ENCODE results near the gene PTPN20.

The PTPN20 gene

DNA sequence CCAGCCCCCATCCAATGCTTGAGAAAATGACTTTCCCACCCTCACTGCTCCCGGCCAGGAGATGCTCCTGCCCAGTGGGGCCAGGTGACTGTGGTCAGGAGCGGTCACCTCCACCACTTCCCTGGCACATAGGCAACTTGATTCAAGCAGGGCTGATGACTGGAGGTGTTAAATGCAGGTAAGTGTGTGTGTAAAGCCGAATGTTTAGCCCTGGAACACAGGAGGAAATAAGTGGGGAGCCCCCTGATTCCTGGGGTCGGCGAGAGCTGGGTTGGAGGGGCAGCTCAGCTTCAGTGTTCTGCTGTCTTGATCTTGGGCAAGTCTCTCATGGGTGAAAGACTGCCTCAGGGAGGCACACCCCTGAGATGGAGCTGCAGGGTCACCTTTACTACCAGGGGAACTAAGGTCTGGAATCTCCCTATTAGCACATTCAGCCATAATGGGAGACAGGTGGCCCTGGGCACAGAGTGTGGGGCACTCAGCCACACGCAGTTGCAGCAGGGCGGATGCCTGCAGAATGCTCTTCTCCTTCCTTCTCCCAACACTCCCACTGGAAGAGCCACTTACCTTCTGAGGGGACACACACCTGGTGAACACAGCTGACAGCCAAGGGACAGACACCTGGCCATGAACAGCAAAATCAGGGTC, 124.1 kb downstream of the PTPN20 start:
- no peak for DNase-seq

DNA sequence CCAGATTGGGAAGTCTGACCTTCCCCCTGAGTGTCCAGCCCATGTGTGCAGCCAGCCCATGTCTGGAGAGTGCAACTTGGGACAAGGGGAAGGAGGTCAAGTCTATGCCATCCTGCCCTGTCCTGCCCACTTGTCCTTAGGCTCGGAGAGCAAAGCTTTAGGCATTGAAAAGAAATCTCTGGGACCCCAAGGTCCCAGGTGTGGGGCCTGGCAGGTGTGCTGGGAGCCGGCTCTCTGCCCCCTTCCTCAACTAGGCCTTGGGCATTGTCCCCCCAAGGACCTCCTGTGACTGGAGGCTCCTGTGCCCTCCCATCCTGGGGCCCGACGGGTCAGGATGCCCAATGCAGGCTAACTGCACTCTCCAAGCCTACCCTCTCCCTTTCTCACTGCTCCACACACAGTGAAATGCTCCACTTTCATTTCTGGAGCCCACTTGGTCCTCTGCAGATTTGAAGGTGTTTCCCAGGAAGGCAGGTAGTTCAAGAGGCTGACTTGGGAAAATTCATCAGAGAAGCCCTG, 124.7 kb downstream of the PTPN20 start:
- no peak for DNase-seq

DNA sequence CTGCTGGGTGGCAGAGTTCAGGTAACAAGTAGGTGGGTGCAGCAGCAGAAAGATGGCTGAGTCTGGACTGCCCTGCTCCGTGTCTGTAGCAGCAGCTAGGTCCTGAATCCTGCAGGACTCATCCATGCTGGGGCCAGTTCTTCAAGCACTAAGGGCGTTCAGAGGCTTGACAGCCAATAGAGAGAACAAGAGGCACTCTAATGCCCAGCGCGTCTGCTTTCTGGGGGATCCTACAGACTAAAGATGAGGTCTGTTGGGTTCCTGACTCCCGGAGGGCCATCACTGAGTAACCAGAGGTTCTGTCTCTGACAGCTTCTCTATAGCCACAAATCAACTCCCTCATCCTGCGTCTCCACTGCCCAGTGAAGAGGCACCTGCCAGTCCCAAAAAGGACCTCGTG, 125.5 kb downstream of the PTPN20 start:
- no peak for DNase-seq

DNA sequence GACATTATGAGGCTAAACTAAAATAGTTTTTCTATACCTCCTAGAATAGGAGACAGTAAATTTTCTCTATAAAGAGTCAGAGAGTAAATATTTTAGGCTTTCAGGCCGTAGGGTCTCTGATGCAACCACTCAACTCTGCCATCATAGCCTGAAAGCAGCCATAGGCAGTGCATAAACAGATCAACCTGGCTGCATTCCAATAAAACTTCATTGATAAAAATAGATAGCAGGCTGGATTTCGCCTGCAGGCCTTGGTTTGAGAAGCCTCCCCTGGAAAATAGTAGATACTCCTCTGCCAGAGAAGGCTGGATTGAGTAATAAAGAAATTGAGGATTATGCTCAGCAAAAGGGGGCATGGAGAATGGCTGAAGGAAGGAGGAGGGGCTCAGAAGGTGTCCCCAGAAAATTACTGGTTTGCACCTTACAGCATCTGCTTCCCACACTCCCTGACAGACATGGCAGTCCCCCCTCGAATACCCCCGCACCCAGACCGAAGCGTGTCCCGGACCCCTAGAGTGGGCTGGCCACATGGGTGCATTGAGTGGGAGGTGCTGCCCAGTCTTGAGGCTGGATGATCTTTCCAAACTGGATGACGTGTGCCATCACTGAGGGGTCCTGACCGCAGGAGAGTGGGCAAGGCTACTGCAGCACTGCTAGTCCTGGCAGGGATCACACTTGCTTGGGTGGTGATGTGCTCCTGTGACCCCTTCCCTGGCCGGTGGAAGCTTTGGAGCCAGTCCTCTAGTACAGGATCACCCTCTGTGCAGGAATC, 126.6 kb downstream of the PTPN20 start:
- no peak for DNase-seq

DNA sequence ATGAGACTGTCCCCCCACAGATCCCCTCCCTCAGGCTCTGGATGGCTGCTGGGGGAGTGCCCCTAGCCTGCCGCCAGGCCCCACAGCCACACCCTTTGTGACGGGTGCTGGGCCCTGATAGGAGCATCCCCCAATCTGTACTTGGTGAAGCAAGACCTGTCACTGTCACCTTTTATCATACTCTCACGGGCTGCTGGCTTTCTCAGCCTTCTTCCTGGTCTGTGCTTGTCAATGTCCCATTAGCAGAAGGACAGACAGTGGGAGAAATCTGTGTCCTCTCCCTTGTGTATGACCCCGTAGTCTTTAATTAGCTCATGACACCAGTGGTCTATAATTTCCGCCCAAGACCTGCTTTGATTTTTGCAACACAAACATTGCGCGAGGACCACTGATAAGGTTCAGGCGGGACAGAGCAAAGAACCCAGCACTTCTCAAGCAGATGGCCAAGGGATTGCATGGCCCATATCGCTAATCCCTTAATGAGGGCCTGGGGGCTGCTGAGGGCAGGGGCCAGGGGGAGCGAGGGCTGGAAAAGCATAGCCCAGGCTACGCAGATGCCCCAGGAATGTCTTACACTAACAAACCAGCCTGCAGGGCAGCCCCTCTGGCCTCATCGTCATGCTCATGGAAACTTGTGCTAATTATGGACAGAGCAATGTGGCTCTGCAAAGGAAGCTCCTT, 127.8 kb downstream of the PTPN20 start:
- DNase-seq: no peak

DNA sequence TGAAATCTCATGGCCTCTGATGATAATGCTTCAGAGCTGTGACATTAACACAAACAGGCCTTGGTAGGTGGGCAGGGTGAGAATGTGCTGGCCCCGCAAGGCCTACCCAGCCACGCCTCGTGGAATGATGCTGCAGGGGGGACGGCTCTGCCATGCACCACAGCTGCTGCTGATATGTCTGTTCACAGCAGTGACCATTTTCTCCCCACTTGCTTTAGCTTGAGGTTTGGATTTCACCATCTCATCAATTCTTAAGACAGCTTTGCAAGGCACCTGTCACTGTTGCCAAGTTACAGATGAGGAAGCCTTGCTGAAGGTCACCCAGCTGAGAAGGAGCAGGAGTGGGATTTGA, 128.3 kb downstream of the PTPN20 start:
- DNase-seq: no peak

DNA sequence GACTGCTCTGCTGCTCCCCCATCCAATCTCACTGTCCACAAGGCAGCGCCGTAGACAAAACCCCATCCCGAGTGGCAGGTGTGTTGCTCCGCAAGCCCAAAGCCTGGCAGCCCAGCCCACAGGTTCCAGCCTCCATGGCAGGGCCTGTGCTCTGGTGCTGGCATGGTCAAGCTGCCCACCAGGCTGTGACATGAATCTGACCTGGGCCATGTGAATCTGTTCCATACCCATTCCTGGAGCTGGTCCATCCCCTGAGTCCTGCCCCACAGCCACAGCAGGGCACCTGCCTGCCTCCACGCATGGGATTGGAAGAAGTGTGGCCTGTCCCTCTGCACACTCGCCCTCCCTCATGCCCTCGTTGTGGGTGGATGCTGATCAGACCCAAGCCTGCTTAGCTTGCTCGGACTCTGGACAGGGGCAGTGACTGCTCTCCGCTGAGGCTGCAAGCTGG, 128.8 kb downstream of the PTPN20 start:
- no peak for DNase-seq

DNA sequence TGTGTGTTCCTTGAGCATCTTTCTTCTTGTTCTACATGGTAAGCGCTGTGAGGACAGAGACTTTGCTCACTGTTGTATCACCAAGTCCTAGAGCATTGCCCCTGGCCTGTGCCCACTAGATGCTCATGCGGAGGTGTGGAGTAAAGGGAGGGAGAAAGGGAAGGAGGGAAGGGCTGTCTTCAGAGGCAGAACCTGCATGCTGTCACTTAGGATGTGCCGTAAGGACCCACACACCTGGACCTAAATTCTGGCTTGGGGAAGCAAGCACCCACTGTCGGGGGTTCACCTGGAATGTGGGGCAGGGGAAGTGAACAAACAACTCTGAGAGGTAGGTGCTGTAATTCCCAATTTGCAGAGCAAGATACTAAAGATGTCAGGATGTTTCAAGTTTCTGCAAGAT, 129.5 kb downstream of the PTPN20 start:
- DNase-seq: no peak

DNA sequence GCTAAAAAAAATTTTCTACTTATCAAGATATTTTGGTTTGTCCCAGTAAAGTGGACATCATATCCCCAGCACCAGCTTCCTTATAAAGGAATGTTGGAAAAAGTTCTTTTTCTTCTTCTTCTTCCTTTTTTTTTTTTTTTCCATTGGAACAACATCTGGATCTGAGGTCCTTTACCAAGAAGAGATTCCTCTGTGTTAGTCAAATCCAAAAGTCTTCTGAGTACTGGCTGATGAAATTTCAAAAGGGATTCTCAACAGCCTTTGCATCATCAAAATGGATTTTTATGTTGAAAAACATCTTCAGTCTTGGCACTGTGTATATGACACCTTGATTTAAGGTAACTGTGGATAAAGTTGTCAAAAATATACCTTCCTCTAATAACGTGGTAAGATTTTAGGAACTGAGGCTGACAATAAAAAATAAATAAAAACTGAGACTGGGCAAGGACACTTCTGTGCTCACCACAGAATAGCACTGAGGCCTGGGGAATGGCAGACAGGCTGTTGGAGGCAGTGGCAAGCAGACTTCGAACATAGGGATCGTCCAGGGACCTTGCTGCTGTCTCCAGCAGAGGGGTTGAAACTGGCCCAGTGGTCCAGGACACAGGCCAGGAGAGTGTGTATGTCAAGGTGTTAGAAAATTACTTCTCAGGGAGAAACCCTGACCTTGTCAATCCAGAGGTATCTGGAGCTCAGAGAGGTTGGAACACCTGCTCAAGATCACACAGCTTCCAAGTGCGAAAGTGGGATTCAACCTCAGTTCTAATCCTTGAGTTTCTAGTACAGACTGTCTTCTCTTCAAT, 130.4 kb downstream of the PTPN20 start:
- DNase-seq: no peak

DNA sequence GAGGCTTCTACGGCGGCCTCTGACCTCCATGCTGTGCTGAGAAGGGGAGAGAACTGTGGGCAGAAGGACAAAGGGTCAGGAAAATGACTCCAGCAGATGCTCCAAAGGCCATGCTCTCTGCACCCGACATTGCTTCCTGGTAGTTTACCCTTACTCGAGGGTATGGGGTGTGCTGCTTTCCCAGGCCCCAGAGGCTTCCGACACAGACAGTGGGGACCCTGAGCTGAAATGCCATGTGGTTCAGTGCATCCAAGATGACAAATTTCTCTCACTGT, 130.9 kb downstream of the PTPN20 start:
- DNase-seq: no peak

DNA sequence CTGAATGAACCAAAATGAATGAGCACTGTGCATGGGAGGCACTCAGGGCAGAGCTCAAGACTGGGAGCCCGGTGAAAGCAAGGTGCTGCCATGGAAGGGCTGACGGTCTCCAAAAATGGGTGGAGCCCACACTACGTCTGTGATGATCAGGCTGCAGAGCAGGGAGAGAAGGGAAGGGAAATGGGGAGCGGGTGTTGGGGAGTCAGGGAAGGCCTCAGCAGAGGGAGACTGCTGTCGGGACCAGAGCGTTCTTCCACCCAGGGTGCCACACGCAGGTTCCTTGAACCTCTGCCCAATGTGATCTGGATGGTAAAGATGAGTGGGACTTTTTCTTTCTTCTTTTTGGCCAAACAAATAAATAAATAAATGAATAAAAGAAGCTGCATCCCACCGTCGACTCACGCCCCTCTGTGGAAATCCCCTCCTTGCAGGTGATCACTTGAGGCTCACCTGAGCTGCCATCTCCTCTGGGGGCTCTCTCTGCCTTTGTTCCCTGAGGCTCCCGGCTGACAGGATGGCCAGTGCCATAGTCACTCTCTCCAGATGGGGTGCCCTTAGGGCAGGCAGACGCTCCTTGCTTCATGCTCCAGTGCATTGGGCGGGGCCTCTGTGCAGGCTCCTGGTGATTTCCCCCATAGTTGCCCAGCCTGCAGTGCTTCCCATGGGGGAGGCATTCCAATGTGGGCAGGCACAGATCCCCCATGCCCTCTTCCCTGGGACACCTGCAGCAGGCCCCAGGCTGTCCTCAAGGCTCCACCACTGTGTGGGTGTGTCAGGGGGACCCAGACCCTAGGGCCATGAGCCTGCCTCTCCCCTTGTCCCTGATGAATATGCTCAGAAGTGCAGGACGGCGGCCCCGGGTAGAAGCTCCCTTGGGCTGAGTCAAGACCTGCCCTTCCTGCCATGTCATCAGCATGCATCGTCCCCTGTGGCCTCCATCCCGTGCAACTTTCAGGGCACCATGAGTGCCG, 131.8 kb downstream of the PTPN20 start:
- no peak for DNase-seq

DNA sequence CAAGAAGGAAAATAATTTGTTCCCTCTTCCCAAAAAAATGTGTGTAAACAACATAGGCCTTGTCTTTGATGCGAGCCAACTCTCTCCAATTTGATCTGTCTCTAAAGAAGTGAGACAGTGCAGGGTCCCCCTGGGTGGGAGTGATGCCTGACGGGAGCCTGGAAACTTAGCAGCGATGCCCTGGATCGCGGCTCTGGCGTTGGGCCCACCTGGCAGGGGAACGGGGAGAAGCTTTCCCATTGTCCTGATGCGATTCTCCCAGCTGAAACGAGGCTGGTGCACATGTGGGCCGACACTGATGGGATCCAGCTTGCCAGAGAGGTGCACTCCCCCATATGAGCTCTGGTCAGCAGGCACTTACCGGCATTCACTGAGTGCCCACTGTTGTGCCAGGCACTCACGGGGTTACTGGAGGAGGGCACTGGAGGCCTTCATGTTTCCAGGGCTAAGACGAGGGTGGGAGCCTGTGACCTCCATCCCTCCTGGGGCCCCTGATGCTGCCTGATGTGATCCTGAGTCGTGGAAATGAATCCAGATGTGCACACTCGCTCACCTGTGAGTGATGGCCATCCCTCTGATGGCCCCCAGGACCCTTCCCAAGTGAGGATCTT, 132.8 kb downstream of the PTPN20 start:
- DNase-seq: no peak

DNA sequence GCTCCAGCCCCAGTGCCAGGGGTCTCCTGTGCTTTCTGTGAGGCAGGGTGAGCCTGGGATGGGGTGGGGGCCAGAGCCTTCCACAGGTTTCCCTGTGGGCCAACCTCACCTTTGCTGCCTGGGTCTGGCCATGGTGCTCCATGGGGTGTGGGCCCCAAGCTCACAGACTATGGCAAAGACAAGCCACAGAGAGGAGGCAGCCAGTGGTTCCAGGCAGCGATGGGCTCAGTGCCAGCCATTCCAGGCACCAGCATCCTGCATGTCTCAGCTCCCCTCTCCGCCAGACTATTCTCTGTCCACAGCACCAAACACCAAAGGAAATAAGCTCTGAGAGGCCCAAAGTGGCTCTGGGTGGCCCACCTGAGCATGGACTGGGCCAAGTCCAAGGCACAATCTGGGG, 133.5 kb downstream of the PTPN20 start:
- DNase-seq: no peak

DNA sequence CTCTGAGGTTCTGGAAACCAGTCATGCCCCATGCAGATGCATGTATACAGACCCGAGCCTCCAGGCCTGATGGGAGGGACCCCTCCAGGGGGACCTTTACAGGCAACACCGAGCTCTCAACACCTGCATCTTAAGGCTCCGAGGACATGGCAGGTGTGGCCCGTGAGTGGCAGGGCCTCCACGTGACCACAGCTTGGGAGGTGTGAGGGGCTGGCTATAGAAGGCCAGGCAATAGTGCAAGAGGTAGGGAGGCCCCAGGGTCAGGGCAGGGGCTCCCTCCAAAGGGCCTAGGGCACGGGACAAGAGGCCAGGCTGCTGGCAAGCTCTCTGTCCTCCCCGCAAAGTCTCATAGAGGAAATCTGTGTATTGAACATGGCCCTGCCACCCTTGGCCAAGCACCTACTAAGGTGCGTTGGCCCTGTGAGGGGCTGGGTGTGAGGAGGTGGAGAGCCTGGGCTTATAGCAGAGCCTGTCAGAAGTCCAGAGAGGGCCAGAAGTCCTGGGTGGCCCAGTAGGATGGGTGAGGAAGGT, 134.2 kb downstream of the PTPN20 start:
- no peak for DNase-seq

DNA sequence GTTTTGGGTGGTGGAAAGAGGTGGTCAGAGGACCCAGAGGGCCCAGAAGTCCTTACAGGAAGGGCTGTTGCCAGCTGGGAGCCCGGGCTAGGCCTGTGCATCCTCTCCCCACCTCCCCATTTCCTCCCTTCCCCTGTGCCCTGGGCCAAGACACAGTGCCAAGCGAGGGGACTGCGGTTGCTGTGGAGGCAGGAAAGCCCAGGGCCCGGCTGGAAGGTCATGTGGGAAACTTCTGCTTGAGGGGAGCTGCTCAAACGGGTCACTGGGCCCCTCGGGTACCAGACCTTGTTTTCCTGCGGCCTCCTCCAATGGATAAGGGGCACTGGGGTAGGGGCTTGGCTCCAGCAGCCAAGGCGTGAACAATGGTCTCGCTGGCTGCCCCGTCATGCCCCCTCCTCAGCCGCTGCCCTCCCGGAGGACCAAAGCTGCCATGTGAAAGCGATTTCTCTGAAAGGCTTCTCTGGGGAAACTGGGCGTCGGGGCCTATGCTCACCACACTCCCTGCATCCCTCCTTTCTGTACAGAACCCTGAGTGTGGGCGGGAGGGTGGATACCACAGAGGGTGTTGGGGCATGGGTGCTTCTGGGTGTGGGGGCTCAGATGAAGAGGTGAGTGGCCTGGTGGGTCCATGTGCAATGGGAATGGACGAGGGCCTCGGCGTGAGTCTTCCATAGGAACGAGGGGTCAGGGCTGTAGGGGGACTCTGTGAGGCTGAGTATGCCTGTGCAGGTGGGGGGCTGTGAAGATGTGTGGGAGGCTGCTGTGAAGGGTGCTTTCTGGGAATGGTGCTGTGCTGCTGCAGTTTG, 135.3 kb downstream of the PTPN20 start:
- DNase-seq: no peak

DNA sequence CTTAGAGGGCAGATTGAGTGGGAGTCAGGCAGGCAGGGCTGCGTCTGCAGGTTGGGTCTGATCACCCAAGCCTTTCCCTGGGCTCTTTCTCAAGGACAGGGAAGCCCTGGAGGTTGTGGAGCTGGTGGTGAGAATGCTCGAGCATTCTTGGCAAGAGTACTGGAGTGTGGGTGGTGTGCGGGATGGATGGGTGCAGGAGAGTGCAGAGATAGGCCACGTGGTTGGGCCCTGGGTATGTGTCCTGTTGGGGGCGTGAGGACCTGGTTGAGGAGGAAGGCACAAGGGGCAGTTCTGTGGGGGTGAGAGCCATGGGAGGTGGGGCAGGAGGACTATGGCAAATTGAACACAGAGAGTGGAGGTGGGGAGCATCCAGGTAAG, 135.9 kb downstream of the PTPN20 start:
- DNase-seq: no peak

DNA sequence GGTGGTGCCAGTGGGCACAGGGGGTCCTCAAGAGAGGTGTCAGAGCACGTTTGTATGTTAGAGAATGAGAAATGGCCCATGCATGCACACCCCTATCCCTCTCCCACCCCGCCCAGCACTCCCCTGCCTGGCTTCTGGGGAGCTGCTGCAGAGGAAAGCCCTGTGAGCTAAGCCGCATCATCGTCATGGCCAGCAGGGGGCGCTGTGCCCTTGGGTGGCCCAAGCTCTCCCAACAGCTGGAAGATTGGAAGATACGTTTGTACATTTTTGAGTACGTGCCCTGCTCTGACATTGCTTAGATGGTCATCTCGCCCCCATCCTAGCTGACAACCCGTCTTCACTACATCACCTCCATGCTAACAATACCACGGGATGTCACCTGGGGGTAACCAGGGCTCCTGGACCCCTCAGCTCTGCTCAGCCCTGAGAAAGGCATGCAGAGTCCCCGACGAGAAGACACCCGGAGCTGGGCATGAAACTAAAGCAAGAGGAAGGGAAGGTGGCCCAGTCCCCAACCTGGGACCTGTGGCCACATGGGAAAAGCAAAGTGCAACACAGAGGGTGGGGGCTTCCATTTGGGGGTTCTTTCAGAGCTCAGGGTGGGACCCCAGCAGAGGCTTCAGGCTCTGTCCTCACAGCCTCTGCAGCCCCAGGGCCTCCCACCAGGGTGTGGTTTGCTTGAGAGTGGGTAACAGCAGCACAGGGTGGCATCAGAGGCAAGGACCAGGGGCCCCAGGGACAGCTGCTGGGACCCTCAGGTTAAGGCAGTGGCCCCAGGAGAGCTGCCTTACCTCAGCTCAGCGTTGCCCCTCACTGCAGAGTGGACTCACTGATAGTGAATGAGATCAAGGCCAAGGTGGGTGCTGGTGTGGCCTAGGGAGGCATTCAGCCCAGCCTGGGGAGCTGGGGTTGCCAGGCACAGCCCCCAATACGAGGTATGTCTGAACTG, 136.6 kb downstream of the PTPN20 start:
- peak; percentile 74 to 76 for DNase-seq

DNA sequence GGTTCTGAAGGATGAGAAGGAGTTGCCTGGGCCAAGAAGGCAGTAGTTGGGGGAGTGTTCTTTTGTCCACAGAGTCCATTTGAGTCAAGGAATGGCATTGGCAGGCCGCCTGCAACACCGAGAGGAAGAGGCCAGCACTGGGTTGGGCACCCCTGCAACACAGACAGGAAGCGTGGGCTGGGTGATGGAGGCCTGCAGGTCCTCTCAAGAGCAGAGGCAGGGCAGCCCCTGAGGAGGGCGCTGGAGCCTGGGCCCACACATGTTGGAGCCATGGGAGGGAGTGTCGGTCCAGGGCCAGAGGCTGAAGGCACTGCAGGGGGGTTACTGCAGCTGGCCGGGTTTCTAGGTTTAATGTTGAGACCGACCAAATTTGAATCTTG, 137.3 kb downstream of the PTPN20 start:
- DNase-seq: no peak
